Glutamatergic neuron (in vitro differentiated cells): Measurements from ENCODE around the gene RET. TPM values are rescaled to one million over a fixed set of nuclear protein-coding genes. Genes with fewer than 3 reads are reported as not detected.
A peak's percentile ranks its signal among the peaks of the same experiment; 100 is the strongest.
"Not testable (repeated sequence)": the region's sequence is repeated elsewhere in the genome, so short reads cannot be mapped to it uniquely, and the experiment has no call there.

Experiments
- DNase-seq: peaks from one replicate; pipeline ENCODE4 v3.0.0; 2022
- H3K27ac Mint-ChIP-seq: one replicate; pipeline ENCODE4 v1.8.0; 2020; ENCODE audit warnings: mild to moderate bottlenecking, mixed read lengths, inconsistent platforms; ENCODE audit not compliant: unreplicated experiment
- H3K27me3 Mint-ChIP-seq: one replicate; pipeline ENCODE4 v1.8.0; 2020; ENCODE audit warnings: mild to moderate bottlenecking, moderate library complexity, mixed read lengths, inconsistent platforms; ENCODE audit not compliant: unreplicated experiment
- H3K36me3 Mint-ChIP-seq: one replicate; pipeline ENCODE4 v1.8.0; 2020; ENCODE audit warnings: mild to moderate bottlenecking, mixed read lengths, inconsistent platforms; ENCODE audit not compliant: unreplicated experiment
- H3K4me1 Mint-ChIP-seq: one replicate; pipeline ENCODE4 v1.8.0; 2020; ENCODE audit warnings: mild to moderate bottlenecking, low read depth, mixed read lengths, inconsistent platforms; ENCODE audit not compliant: unreplicated experiment
- H3K4me3 Mint-ChIP-seq: one replicate; pipeline ENCODE4 v1.8.0; 2020; ENCODE audit warnings: mild to moderate bottlenecking, mixed read lengths, inconsistent platforms; ENCODE audit not compliant: unreplicated experiment
- H3K9me3 Mint-ChIP-seq: one replicate; pipeline ENCODE4 v1.8.0; 2020; ENCODE audit warnings: mild to moderate bottlenecking, moderate library complexity, mixed read lengths, inconsistent platforms; ENCODE audit not compliant: unreplicated experiment
- total RNA-seq: library from RNA; stranded (reverse); fragmentation: NEBNext Ultra II Directional; extraction: Animal tissue kit (Norgen Biotek cat#: 25700); gene quantifications from one replicate; pipeline ENCODE4 v1.2.1, GENCODE V29; 2021; ENCODE audit not compliant: unreplicated experiment
- TF ChIP-seq, protein P1 (sequence below): fragments of 200-600 bp; sonication (generic); IDR thresholded peaks from one replicate; pipeline ENCODE4 v1.5.0; 2021; ENCODE audit not compliant: partially characterized antibody, unreplicated experiment

The RET gene
- total RNA-seq, 1 donor from 2014 or later, result 34.7 TPM

DNA sequence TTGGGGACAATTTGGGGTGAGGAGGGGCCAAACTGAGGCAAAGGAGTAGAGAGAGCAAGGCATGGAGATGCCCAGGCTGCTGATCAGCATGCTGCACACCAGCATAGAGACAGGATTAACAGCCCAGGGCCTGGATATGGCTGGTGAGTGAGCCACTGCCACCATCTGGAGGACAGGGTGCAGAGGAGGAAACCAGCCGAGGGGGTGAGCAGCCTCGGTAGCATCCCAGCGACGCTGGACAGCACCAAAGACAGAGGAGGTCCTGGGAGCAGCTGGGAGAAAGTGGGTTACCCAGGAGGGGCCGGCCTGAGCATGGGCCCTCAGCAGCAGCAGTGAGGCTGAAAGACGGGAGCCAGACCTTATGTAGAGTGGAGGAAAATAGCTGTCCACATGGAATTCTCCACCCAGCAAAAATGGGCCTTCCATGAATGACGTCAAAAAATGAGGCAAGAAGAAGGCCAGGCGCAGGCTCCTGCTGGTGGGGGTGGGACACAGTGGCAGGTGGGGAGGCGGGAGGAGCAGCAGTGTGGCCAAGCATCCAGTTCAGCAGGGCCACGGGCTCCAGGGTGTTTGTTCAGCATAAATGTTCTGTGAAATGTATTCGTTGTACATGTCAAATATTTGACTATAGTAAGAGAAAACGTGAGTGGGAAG is 16.7 kb downstream of the RET start:
- peak; percentile 44 for DNase-seq
- peaks cover 17% of the 10 kb centered on the region for H3K27me3 Mint-ChIP-seq

DNA sequence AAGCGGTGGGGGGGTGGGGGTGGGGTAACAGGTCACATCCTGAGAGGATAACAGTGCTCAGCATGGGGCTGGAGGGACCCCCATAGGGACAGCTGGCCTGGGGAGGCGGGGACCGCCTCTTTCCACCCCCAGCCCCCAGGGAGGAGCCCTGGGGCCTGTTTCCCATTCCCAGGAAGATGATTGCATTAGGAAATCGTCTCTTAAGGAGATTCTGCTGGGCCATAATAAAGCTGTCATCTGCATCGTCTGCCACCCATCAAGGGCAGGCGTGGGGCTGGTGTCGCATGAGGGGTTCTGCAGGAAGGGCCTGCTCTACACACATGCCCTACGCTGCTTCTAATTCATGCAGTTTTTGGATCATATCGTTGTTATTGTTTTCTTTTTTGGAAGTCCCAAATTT is 17.2 kb downstream of the RET start:
- Mint-ChIP-seq H3K27ac (no peak overlapping the region), H3K4me3 (no peak overlapping the region), H3K4me1 (peaks cover 13% of the 10 kb centered on the region), H3K9me3 (peaks cover 9% of the 10 kb centered on the region), H3K27me3 (peaks cover 17% of the 10 kb centered on the region), H3K36me3 (peaks cover 4% of the 10 kb centered on the region)
- no peak for DNase-seq
- TF ChIP-seq, protein P1, sequence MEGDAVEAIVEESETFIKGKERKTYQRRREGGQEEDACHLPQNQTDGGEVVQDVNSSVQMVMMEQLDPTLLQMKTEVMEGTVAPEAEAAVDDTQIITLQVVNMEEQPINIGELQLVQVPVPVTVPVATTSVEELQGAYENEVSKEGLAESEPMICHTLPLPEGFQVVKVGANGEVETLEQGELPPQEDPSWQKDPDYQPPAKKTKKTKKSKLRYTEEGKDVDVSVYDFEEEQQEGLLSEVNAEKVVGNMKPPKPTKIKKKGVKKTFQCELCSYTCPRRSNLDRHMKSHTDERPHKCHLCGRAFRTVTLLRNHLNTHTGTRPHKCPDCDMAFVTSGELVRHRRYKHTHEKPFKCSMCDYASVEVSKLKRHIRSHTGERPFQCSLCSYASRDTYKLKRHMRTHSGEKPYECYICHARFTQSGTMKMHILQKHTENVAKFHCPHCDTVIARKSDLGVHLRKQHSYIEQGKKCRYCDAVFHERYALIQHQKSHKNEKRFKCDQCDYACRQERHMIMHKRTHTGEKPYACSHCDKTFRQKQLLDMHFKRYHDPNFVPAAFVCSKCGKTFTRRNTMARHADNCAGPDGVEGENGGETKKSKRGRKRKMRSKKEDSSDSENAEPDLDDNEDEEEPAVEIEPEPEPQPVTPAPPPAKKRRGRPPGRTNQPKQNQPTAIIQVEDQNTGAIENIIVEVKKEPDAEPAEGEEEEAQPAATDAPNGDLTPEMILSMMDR, result no peak

More for the DNA sequence above, 16.7 kb downstream of the RET start:
- H3K4me3 Mint-ChIP-seq, result no peak overlapping the region
- TF ChIP-seq, protein P1, result no peak
- H3K27ac Mint-ChIP-seq, result peak overlapping the region; percentile 41
- H3K36me3 Mint-ChIP-seq, result peaks cover 4% of the 10 kb centered on the region
- peaks cover 13% of the 10 kb centered on the region for H3K4me1 Mint-ChIP-seq
- peaks cover 10% of the 10 kb centered on the region for H3K9me3 Mint-ChIP-seq

DNA sequence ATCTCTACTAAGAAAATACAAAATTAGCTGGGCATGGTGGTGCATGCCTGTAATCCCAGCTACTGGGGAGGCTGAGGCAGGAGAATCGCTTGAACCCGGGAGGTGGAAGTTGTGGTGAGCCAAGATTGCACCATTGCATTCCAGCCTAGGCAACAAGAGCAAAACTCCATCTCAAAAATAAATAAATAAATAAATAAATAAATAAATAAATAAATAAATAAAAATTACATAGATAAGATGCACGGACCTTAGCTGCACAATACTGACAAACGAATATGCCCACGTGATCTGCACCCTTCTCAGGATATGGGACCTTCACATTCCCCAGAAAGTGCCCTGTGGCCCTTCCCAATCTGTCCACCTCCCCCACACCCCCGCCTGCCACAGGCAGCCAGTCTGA is 22.5 kb downstream of the RET start:
- not testable (repeated sequence) for H3K9me3 Mint-ChIP-seq, H3K36me3 Mint-ChIP-seq, H3K4me1 Mint-ChIP-seq, H3K4me3 Mint-ChIP-seq, H3K27ac Mint-ChIP-seq, DNase-seq
- H3K27me3 Mint-ChIP-seq, result peaks cover 18% of the 10 kb centered on the region

DNA sequence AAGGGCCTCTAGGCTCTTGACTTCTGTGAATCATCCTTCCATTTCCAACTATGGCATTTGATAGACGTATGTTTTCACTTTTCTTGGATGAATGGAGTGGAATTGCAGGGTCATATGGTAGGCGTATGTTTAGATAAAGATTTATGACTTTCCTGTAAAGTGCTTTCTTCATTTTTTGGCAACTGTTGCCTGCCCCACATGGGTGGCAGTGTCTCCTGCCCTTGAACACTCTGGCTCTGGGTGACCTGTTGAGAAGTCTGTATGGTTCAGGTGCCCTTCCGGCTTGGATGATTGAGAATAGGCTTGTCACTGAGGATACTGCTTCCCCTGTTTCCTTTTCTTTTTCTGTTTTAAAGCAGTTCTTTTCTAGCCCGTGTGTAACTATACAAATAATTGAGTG is 23.1 kb downstream of the RET start:
- TF ChIP-seq, protein P1, result no peak
- DNase-seq, result no peak
- Mint-ChIP-seq H3K4me1 (no peaks in the 10 kb centered on the region), H3K9me3 (peaks cover 7% of the 10 kb centered on the region), H3K27me3 (peaks cover 12% of the 10 kb centered on the region), H3K36me3 (no peaks in the 10 kb centered on the region), H3K4me3 (no peak overlapping the region), H3K27ac (no peak overlapping the region)

DNA sequence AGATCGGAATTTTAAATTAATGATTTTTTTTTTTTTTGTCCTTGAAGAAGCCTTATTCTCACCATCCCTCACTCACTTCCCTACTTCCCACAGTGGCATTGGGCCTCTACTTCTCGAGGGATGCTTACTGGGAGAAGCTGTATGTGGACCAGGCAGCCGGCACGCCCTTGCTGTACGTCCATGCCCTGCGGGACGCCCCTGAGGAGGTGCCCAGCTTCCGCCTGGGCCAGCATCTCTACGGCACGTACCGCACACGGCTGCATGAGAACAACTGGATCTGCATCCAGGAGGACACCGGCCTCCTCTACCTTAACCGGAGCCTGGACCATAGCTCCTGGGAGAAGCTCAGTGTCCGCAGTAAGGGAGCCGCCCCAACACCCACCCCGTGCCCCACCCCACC is 23.5 kb downstream of the RET start:
- no peaks in the 10 kb centered on the region for H3K4me1 Mint-ChIP-seq
- TF ChIP-seq, protein P1, result no peak

More for the DNA sequence above, 23.5 kb downstream of the RET start:
- H3K27ac Mint-ChIP-seq, result no peak overlapping the region
- H3K36me3 Mint-ChIP-seq, result no peaks in the 10 kb centered on the region
- no peak for DNase-seq
- H3K4me3 Mint-ChIP-seq, result no peak overlapping the region
- peaks cover 9% of the 10 kb centered on the region for H3K9me3 Mint-ChIP-seq
- peaks cover 12% of the 10 kb centered on the region for H3K27me3 Mint-ChIP-seq
